Measurements from ENCODE around the gene PCIF1. TPM values are rescaled to one million over a fixed set of nuclear protein-coding genes. Genes with fewer than 3 reads are reported as not detected.

PCIF1 gene
- total RNA-seq, 1 donor from 2014 or later, result 23.5 TPM

DNA sequence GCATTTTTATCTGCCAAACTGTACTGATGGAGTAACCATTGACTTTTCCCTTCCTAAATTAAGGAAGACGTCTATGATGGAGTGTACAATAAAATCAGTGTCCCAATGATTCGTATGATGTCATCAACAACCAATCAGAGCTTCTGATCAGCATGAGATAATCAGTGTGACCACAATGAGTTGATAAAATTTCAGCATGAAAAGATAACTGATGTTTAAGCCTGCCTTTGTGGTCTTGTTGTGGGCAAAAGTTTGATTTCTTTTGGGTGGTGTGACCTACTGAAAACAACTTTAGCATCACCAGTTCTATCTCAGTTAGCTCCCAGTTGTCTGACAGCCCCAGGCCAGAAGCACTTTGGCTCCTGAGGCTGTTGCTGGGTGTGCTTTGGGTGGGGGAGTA is 3.3 kb downstream of the PCIF1 start:
- Mint-ChIP-seq H3K9me3 (ENCODE audit: low read depth) (no peaks in the 10 kb centered on the region), H3K27ac (ENCODE audit: unreplicated experiment) (no peak overlapping the region), H3K4me3 (ENCODE audit: unreplicated experiment) (no peak overlapping the region), H3K36me3 (ENCODE audit: low read depth) (peaks cover 20% of the 10 kb centered on the region), H3K27me3 (ENCODE audit: low read depth) (no peaks in the 10 kb centered on the region), H3K4me1 (ENCODE audit: low read depth) (peaks cover 13% of the 10 kb centered on the region)
- TF ChIP-seq, protein P1, sequence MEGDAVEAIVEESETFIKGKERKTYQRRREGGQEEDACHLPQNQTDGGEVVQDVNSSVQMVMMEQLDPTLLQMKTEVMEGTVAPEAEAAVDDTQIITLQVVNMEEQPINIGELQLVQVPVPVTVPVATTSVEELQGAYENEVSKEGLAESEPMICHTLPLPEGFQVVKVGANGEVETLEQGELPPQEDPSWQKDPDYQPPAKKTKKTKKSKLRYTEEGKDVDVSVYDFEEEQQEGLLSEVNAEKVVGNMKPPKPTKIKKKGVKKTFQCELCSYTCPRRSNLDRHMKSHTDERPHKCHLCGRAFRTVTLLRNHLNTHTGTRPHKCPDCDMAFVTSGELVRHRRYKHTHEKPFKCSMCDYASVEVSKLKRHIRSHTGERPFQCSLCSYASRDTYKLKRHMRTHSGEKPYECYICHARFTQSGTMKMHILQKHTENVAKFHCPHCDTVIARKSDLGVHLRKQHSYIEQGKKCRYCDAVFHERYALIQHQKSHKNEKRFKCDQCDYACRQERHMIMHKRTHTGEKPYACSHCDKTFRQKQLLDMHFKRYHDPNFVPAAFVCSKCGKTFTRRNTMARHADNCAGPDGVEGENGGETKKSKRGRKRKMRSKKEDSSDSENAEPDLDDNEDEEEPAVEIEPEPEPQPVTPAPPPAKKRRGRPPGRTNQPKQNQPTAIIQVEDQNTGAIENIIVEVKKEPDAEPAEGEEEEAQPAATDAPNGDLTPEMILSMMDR (IDR thresholded peaks at IDR 0.05), result no peak
- no peak for DNase-seq (ENCODE audit: low spot score)

- H3K4me3 Mint-ChIP-seq (ENCODE audit: unreplicated experiment), result no peak overlapping the region
- DNase-seq (ENCODE audit: low spot score), result no peak
- TF ChIP-seq, protein P1 (IDR thresholded peaks at IDR 0.05), result no peak
- H3K27ac Mint-ChIP-seq (ENCODE audit: unreplicated experiment), result no peak overlapping the region
- no peaks in the 10 kb centered on the region for H3K27me3 Mint-ChIP-seq (ENCODE audit: low read depth)
- H3K36me3 Mint-ChIP-seq (ENCODE audit: low read depth), result peaks cover 19% of the 10 kb centered on the region
- H3K9me3 Mint-ChIP-seq (ENCODE audit: low read depth), result no peaks in the 10 kb centered on the region
- H3K4me1 Mint-ChIP-seq (ENCODE audit: low read depth), result peaks cover 8% of the 10 kb centered on the region
Observed at GRCh38 chr20:45938727-45939438, 4.4 kb downstream of the PCIF1 start.

DNA sequence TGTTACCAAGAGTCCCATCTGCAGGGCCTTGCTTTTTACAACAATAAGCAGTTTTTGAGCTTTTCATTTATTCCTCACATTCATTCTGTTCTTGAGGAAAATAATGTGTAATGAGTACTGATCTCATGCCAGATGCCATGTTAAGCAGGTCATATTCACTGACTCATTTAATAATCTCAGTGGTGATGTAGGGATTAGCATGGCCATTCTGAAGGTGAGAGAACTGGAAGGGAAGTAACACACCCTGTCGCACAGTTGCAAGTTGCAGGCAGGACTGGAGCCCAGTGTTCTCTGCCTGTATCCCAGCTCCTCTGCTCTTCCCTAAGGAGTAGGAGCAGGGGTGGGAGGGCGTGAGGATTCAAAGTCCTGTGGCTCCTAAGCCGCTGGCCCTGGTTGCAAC is 5.6 kb downstream of the PCIF1 start:
- H3K27ac Mint-ChIP-seq (ENCODE audit: unreplicated experiment), result no peak overlapping the region
- H3K27me3 Mint-ChIP-seq (ENCODE audit: low read depth), result no peaks in the 10 kb centered on the region
- TF ChIP-seq, protein P1 (IDR thresholded peaks at IDR 0.05), result no peak
- no peak overlapping the region for H3K4me3 Mint-ChIP-seq (ENCODE audit: unreplicated experiment)
- H3K4me1 Mint-ChIP-seq (ENCODE audit: low read depth), result peaks cover 13% of the 10 kb centered on the region
- DNase-seq (ENCODE audit: low spot score), result no peak
- H3K36me3 Mint-ChIP-seq (ENCODE audit: low read depth), result peaks cover 25% of the 10 kb centered on the region
- H3K9me3 Mint-ChIP-seq (ENCODE audit: low read depth), result no peaks in the 10 kb centered on the region

- DNase-seq (ENCODE audit: low spot score), result no peak
- Mint-ChIP-seq H3K4me3 (ENCODE audit: unreplicated experiment) (no peak overlapping the region), H3K9me3 (ENCODE audit: low read depth) (no peaks in the 10 kb centered on the region), H3K27ac (ENCODE audit: unreplicated experiment) (no peak overlapping the region), H3K4me1 (ENCODE audit: low read depth) (peaks cover 13% of the 10 kb centered on the region), H3K36me3 (ENCODE audit: low read depth) (peaks cover 25% of the 10 kb centered on the region), H3K27me3 (ENCODE audit: low read depth) (no peaks in the 10 kb centered on the region)
- TF ChIP-seq, protein P1 (IDR thresholded peaks at IDR 0.05), result no peak
Observed at GRCh38 chr20:45940469-45940868, 6.0 kb downstream of the PCIF1 start.

GRCh38 chr20:45943613-45944012 is 9.1 kb downstream of the PCIF1 start:
- H3K4me1 Mint-ChIP-seq (ENCODE audit: low read depth), result peaks cover 5% of the 10 kb centered on the region
- TF ChIP-seq, protein P1 (IDR thresholded peaks at IDR 0.05), result no peak
- no peaks in the 10 kb centered on the region for H3K27me3 Mint-ChIP-seq (ENCODE audit: low read depth)
- H3K4me3 Mint-ChIP-seq (ENCODE audit: unreplicated experiment), result no peak overlapping the region
- H3K27ac Mint-ChIP-seq (ENCODE audit: unreplicated experiment), result no peak overlapping the region
- no peaks in the 10 kb centered on the region for H3K9me3 Mint-ChIP-seq (ENCODE audit: low read depth)
- peaks cover 20% of the 10 kb centered on the region for H3K36me3 Mint-ChIP-seq (ENCODE audit: low read depth)
- DNase-seq (ENCODE audit: low spot score), result no peak

All from chondrocyte (in vitro differentiated cells).